HepG2 (cell line): ENCODE data around the gene E2F1. TPM values are rescaled to one million over a fixed set of nuclear protein-coding genes. Genes with fewer than 3 reads are reported as not detected.

Source experiments
- ATAC-seq: fragments of 200-7000 bp; cut with Tn5 transposase; 3 replicates; pipeline ENCODE4 v1.9.1; 2020; ENCODE audit warnings: mild to moderate bottlenecking, moderate library complexity
- BruUV-seq: library from RNA; stranded (reverse); fragments of 400-500 nt; replicated peaks from 2 replicates; lab custom pipeline; 2021; lab: Mats Ljungman, UMichigan
- CTCF ChIA-PET: fragments of 300-600 bp; formaldehyde crosslinking; extraction: SDS; loops from one replicate; lab custom pipeline; 2021; ENCODE audit warnings: low total read pairs, inconsistent platforms, low intra/inter-chr PET ratio; lab: Yijun Ruan, JAX
- POLR2A ChIA-PET: fragments of 350-600 bp; sonication (Branson Sonifier 250); formaldehyde crosslinking; loops from one replicate; lab custom pipeline; 2020; ENCODE audit warnings: antibody characterized with exemption, inconsistent platforms; lab: Yijun Ruan, JAX
- DNase-seq: peaks from one replicate; pipeline ENCODE4 v3.0.0-alpha.2; 2015; ENCODE audit warnings: low spot score
- FAIRE-seq: peaks from 3 replicates; lab custom pipeline; 2011; peaks lifted over from hg19 to GRCh38; lab: Jason Lieb, UNC
- H2AFZ ChIP-seq: one replicate; pipeline ENCODE4 v1.6.1; 2011; ENCODE audit warnings: low read length, inconsistent platforms
- H3K27ac ChIP-seq: fragments of 300-600 bp; 3 replicates; pipeline ENCODE4 v1.8.0; 2011; ENCODE audit warnings: mixed run types, mild to moderate bottlenecking, mixed read lengths, low read length, inconsistent platforms; ENCODE audit not compliant: insufficient read depth; ENCODE audit errors: extremely low read length
- H3K27me3 ChIP-seq, 2 experiments: fragments of 200-600 bp in 1 of 2; 2 replicates in 1 of 2; 3 replicates in 1 of 2; pipeline versions ENCODE4 v1.6.0 to v1.8.0; 2011; ENCODE audit warnings: low read length in 2 of 2, mild to moderate bottlenecking in 2 of 2, moderate library complexity in 2 of 2, inconsistent platforms in 1 of 2; ENCODE audit not compliant: insufficient read depth in 2 of 2, control insufficient read depth in 1 of 2
- H3K36me3 ChIP-seq, 2 experiments: fragments of 200-600 bp in 1 of 2; replicated peaks in 1 of 2; 2 replicates in 1 of 2; 3 replicates in 1 of 2; pipeline versions ENCODE4 v1.5.1 to v1.8.0; 2011; ENCODE audit warnings: low read length in 2 of 2, inconsistent platforms in 1 of 2; ENCODE audit not compliant: insufficient read depth in 2 of 2, control insufficient read depth in 1 of 2
- H3K4me1 ChIP-seq: 2 replicates; pipeline ENCODE4 v1.5.1; 2012; ENCODE audit warnings: low read length, inconsistent platforms; ENCODE audit not compliant: insufficient read depth
- H3K4me2 ChIP-seq: 2 replicates; pipeline ENCODE4 v1.6.0; 2011; ENCODE audit warnings: low read depth, low read length, inconsistent platforms
- H3K4me3 ChIP-seq, 3 experiments: fragments of 200-600 bp in 1 of 3; sonication (generic), shearing (Covaris generic) in 1 of 3; replicated peaks in 1 of 3; 2 replicates each; pipeline ENCODE4 v1.5.1; 2011 to 2016; ENCODE audit warnings: low read length in 3 of 3, inconsistent platforms in 2 of 3, low read depth in 2 of 3, mild to moderate bottlenecking in 2 of 3, control low read depth in 1 of 3, mixed read lengths in 1 of 3; ENCODE audit not compliant: insufficient read depth in 1 of 3
- H3K79me2 ChIP-seq: one replicate; pipeline ENCODE4 v1.6.1; 2011; ENCODE audit warnings: low read length, inconsistent platforms; ENCODE audit not compliant: insufficient read depth
- H3K9ac ChIP-seq: 2 replicates; pipeline ENCODE4 v1.6.0; 2011; ENCODE audit warnings: mild to moderate bottlenecking, low read depth, low read length, inconsistent platforms; ENCODE audit not compliant: insufficient read depth
- H3K9me3 ChIP-seq: 2 replicates; pipeline ENCODE4 v1.5.1; 2012; ENCODE audit warnings: mild to moderate bottlenecking, low read length
- H4K20me1 ChIP-seq: 2 replicates; pipeline ENCODE4 v1.6.0; 2011; ENCODE audit warnings: inconsistent platforms, mild to moderate bottlenecking, low read length, moderate library complexity; ENCODE audit not compliant: insufficient read depth
- FOSL1 ChIP-seq: sonication (generic); formaldehyde crosslinking; IDR thresholded peaks from 2 replicates; pipeline ENCODE4 v1.9.0; 2021; ENCODE audit warnings: missing genetic modification reagents, borderline replicate concordance
- RAD51 ChIP-seq: fragments of 450-650 bp; IDR thresholded peaks from 2 replicates; pipeline ENCODE4 v1.6.1; 2016; ENCODE audit warnings: borderline replicate concordance
- ZNF142 ChIP-seq: sonication (generic); formaldehyde crosslinking; IDR thresholded peaks from 2 replicates; pipeline ENCODE4 v1.4.0; 2020; ENCODE audit warnings: missing genetic modification reagents
- ZNF691 ChIP-seq: sonication (generic); formaldehyde crosslinking; IDR thresholded peaks from 2 replicates; pipeline ENCODE4 v1.4.0; 2020; ENCODE audit warnings: missing genetic modification reagents, low read depth, mild to moderate bottlenecking, borderline replicate concordance
- WGBS: methylation state at CpG from one replicate; pipeline ENCODE4 v1.1.6; 2017; ENCODE audit warnings: low lambda C conversion rate; 5-methylcytosine and 5-hydroxymethylcytosine counted together
- in situ Hi-C: cut with HindIII; loops from 2 replicates; pipeline ENCODE4 v1.10.0; 2017; ENCODE audit warnings: low pct_unique_long_range_greater_than_20kb; ENCODE audit not compliant: extremely low pct_ligation_motif_present
- intact Hi-C: fragments of 100-400 bp; cut with micrococcal nuclease; formaldehyde crosslinking; loops from one replicate; pipeline ENCODE4 v1.10.0; 2022; ENCODE audit not compliant: unreplicated experiment
- polyA plus RNA-seq, 8 experiments: library from polyadenylated mRNA; depleted of rRNA in 3 of 8; stranded (reverse) in 7 of 8; unstranded in 1 of 8; fragments of >200 nt; fragmentation: Illumina TruSeq in 4 of 8; extraction: Trizol in 4 of 8; gene quantifications; 2 replicates each; pipeline versions ENCODE4 v1.2.1 to v1.2.3, GENCODE V29; 2011 to 2016; ENCODE audit warnings: low read depth in 4 of 8, missing spikeins in 1 of 8, mixed read lengths in 1 of 8; ENCODE audit not compliant: insufficient read depth in 1 of 8
- total RNA-seq, 5 experiments: library from RNA; depleted of rRNA; stranded (reverse); fragments of >200 nt; fragmentation: Illumina TruSeq; extraction: Trizol; gene quantifications; 2 replicates each; pipeline ENCODE4 v1.2.3, GENCODE V29; 2016; ENCODE audit warnings: low read depth in 1 of 5

E2F1 gene
- total and polyA plus RNA-seq, 2 of the 13 experiments (the other 11 are each of a cell fraction or from before 2014, with no cell fraction given) = 25.5 to 39.4 TPM

GRCh38 chr20:33636776-33637175, 49.4 kb downstream of the E2F1 start:
- Histone ChIP-seq H2AFZ (no peak overlapping the region), H3K9me3 (no peaks in the 10 kb centered on the region), H3K27ac (no peak overlapping the region), H3K27me3 (no peaks in the 10 kb centered on the region), H3K79me2 (no peaks in the 10 kb centered on the region), H3K4me3 (no peak overlapping the region), H4K20me1 (no peaks in the 10 kb centered on the region), H3K36me3 (peaks cover 24 to 54% of the 10 kb centered on the region in 2 experiments), H3K4me2 (no peak overlapping the region), H3K9ac (no peak overlapping the region), H3K4me1 (peaks cover 11% of the 10 kb centered on the region; the same call in 1 of the 2 replicates)
- FAIRE-seq = no peak
- WGBS = 96% methylated on average over 1 of the region's 1 CpG
- CTCF ChIA-PET = no interaction called here
- DNase-seq = no peak
- in situ Hi-C loops (no loop called here), intact Hi-C loops (no loop called here)
- no TSS peak for BruUV-seq
- POLR2A ChIA-PET = no interaction called here
- TF ChIP-seq ZNF691 (CRISPR knock-in tag) (no peak), FOSL1 (CRISPR knock-in tag) (no peak), RAD51 (no peak), ZNF142 (CRISPR knock-in tag) (no peak)
- ATAC-seq = peak; percentile 52; the same call in 2 of the 3 replicates
